GM12878 (cell line): ENCODE measurements around the gene STX8. TPM values are rescaled to one million over a fixed set of nuclear protein-coding genes. Genes with fewer than 3 reads are reported as not detected.
"Not testable (repeated sequence)": the region's sequence is repeated elsewhere in the genome, so short reads cannot be mapped to it uniquely, and the experiment has no call there.

Source experiments
- ATAC-seq: fragments of 200-7000 bp; cut with Tn5 transposase; 3 replicates; pipeline ENCODE4 v1.9.1; 2020; ENCODE audit warnings: mild to moderate bottlenecking, moderate library complexity
- BruUV-seq: library from RNA; stranded (reverse); fragments of 400-500 nt; replicated peaks from 2 replicates; lab custom pipeline; 2021; lab: Mats Ljungman, UMichigan
- CTCF ChIA-PET: fragments of 300-600 bp; sonication (Branson Sonifier 250); formaldehyde crosslinking; extraction: SDS; loops from one replicate; lab custom pipeline; 2021; ENCODE audit warnings: inconsistent platforms; lab: Yijun Ruan, JAX
- POLR2A ChIA-PET: fragments of 350-600 bp; formaldehyde crosslinking; extraction: SDS; loops from one replicate; lab custom pipeline; 2021; ENCODE audit warnings: inconsistent platforms; lab: Charles Lee
- RAD21 ChIA-PET: fragments of 300-600 bp; sonication (Branson Sonifier 250); formaldehyde crosslinking; loops from one replicate; lab custom pipeline; 2023; ENCODE audit warnings: antibody characterized with exemption; ENCODE audit not compliant: unreplicated experiment; lab: Charles Lee
- SMC1A ChIA-PET: fragments of 300-600 bp; sonication (Branson Sonifier 250); formaldehyde crosslinking; loops from one replicate; lab custom pipeline; 2023; ENCODE audit not compliant: unreplicated experiment, uncharacterized antibody; lab: Charles Lee
- DNase-seq: peaks from one replicate; pipeline ENCODE4 v3.0.0-alpha.2; 2011; ENCODE audit warnings: low read depth, low spot score
- FAIRE-seq: peaks from 3 replicates; lab custom pipeline; 2011; peaks lifted over from hg19 to GRCh38; lab: Jason Lieb, UNC
- H2AFZ ChIP-seq: 2 replicates; pipeline ENCODE4 v1.6.0; 2011; ENCODE audit warnings: low read depth, low read length, control low read depth; ENCODE audit not compliant: control insufficient read depth
- H3K27ac ChIP-seq: 2 replicates; pipeline ENCODE4 v1.5.1; 2011; ENCODE audit warnings: control low read depth; ENCODE audit not compliant: control insufficient read depth, insufficient read depth
- H3K27me3 ChIP-seq, 2 experiments: replicated peaks in 1 of 2; 2 replicates each; pipeline versions ENCODE4 v1.6.0 to v1.6.1; 2011; ENCODE audit warnings: low read length in 1 of 2; ENCODE audit not compliant: control insufficient read depth in 2 of 2, insufficient read depth in 2 of 2
- H3K36me3 ChIP-seq, 2 experiments: 2 replicates each; pipeline ENCODE4 v1.5.1; 2011; ENCODE audit warnings: low read length in 1 of 2; ENCODE audit not compliant: control insufficient read depth in 2 of 2, insufficient read depth in 2 of 2
- H3K4me1 ChIP-seq: 2 replicates; pipeline ENCODE4 v1.6.1; 2011; ENCODE audit warnings: mild to moderate bottlenecking, low read length, moderate library complexity, mixed read lengths; ENCODE audit not compliant: control insufficient read depth, insufficient read depth
- H3K4me2 ChIP-seq: 2 replicates; pipeline ENCODE4 v1.6.0; 2011; ENCODE audit warnings: control low read depth; ENCODE audit not compliant: control insufficient read depth, insufficient read depth
- H3K4me3 ChIP-seq: fragments of 200-600 bp; sonication (generic); 2 replicates; pipeline ENCODE4 v1.5.1; 2016
- H3K79me2 ChIP-seq: 2 replicates; pipeline ENCODE4 v1.6.0; 2011; ENCODE audit warnings: low read length; ENCODE audit not compliant: control insufficient read depth, insufficient read depth
- H3K9ac ChIP-seq: 2 replicates; pipeline ENCODE4 v1.8.0; 2011; ENCODE audit warnings: low read length, control low read depth, mixed read lengths; ENCODE audit not compliant: control insufficient read depth, insufficient read depth
- H3K9me3 ChIP-seq: replicated peaks from 3 replicates; pipeline ENCODE4 v1.5.1; 2011; ENCODE audit warnings: mild to moderate bottlenecking, low read length; ENCODE audit not compliant: control insufficient read depth, insufficient read depth
- H4K20me1 ChIP-seq: 2 replicates; pipeline ENCODE4 v1.6.0; 2011; ENCODE audit not compliant: control insufficient read depth, insufficient read depth
- BRCA1 ChIP-seq: IDR thresholded peaks from 2 replicates; pipeline ENCODE4 v1.6.1; 2011; ENCODE audit warnings: low read depth, low read length, improper control_type of control experiment
- IKZF1 ChIP-seq: fragments of 450-650 bp; conservative IDR thresholded peaks from 2 replicates; pipeline ENCODE4 v1.6.1; 2017; ENCODE audit warnings: antibody characterized with exemption, mild to moderate bottlenecking
- IRF5 ChIP-seq: fragments of 450-650 bp; IDR thresholded peaks from 2 replicates; pipeline ENCODE4 v1.6.1; 2017; ENCODE audit warnings: borderline replicate concordance
- NR2F1 ChIP-seq: fragments of 450-650 bp; conservative IDR thresholded peaks from 2 replicates; pipeline ENCODE4 v1.6.1; 2017; ENCODE audit warnings: mild to moderate bottlenecking
- POU2F2 ChIP-seq: IDR thresholded peaks from 3 replicates; pipeline ENCODE4 v1.6.1; 2011; ENCODE audit warnings: low read depth, mild to moderate bottlenecking, low read length, borderline replicate concordance
- TCF12 ChIP-seq: IDR thresholded peaks from 2 replicates; pipeline ENCODE4 v1.6.1; 2011; ENCODE audit warnings: low read depth, mild to moderate bottlenecking, low read length
- USF2 ChIP-seq: IDR thresholded peaks from 2 replicates; pipeline ENCODE4 v1.6.1; 2011; ENCODE audit warnings: low read depth, low read length, improper control_type of control experiment, borderline replicate concordance
- WRNIP1 ChIP-seq: IDR thresholded peaks from 2 replicates; pipeline ENCODE4 v1.6.1; 2011; ENCODE audit warnings: low read depth, low read length, improper control_type of control experiment, borderline replicate concordance
- WGBS: methylation state at CpG from one replicate; pipeline ENCODE4 v1.1.6; 2016; ENCODE audit warnings: low lambda C conversion rate; ENCODE audit not compliant: insufficient replicate concordance, insufficient coverage; ENCODE audit errors: missing lambda C conversion rate; 5-methylcytosine and 5-hydroxymethylcytosine counted together
- in situ Hi-C: fragments of 300-500 bp; cut with MboI; formaldehyde crosslinking; loops from 9 replicates; pipeline ENCODE4 v1.14.3; 2018; ENCODE audit warnings: mixed read lengths
- intact Hi-C: fragments of 100-400 bp; cut with micrococcal nuclease; formaldehyde crosslinking; loops from one replicate; pipeline ENCODE4 v1.14.2; 2022; ENCODE audit not compliant: unreplicated experiment
- polyA plus RNA-seq, 11 experiments: library from polyadenylated mRNA; depleted of rRNA in 4 of 11; unstranded in 6 of 11; stranded (reverse) in 5 of 11; fragments of >200 nt; fragmentation: Nextera tagmentation in 4 of 11; fragmentation: Illumina TruSeq in 1 of 11; extraction: Ambion mirVana in 4 of 11; extraction: Trizol in 1 of 11; gene quantifications; 1 replicate in 1 of 11; 2 replicates in 10 of 11; pipeline versions ENCODE4 v1.2.1 to v1.2.3, GENCODE V29; 2011 to 2016; ENCODE audit warnings: inconsistent platforms in 2 of 11, missing spikeins in 2 of 11, low read depth in 1 of 11
- total RNA-seq, 4 experiments: library from RNA; depleted of rRNA in 3 of 4; stranded (reverse); fragments of >200 nt in 3 of 4; fragmentation: Illumina TruSeq in 1 of 4; extraction: Trizol in 1 of 4; gene quantifications; 2 replicates each; pipeline versions ENCODE4 v1.2.1 to v1.2.3, GENCODE V29; 2013 to 2021

Gene STX8
- total and polyA plus RNA-seq, 10 of the 15 experiments (the other 5 are each of a cell fraction or from before 2014, with no cell fraction given): 47.9 to 151 (median 72.9) TPM

GRCh38 chr17:9456330-9456729, 119.3 kb downstream of the STX8 start:
- BruUV-seq: no TSS peak
- Histone ChIP-seq H3K9ac (no peak overlapping the region), H3K27me3 (no peaks in the 10 kb centered on the region), H3K36me3 (no peaks in the 10 kb centered on the region; a peak in 1 of 4 replicates), H3K27ac (no peak overlapping the region), H3K4me1 (peaks cover 3% of the 10 kb centered on the region; the same call in 1 of the 2 replicates), H2AFZ (no peak overlapping the region), H3K9me3 (no peaks in the 10 kb centered on the region), H3K79me2 (no peaks in the 10 kb centered on the region), H3K4me3 (no peak overlapping the region), H4K20me1 (no peaks in the 10 kb centered on the region), H3K4me2 (no peak overlapping the region)
- ATAC-seq (peak; percentile 84), DNase-seq (no peak), FAIRE-seq (peak; percentile 13)
- ChIA-PET SMC1A (no interaction called here), CTCF (no interaction called here), RAD21 (no interaction called here), POLR2A (no interaction called here)
- TF ChIP-seq TCF12 (0 out of 2 replicates have a peak, but pooled peaks have one; percentile 30), WRNIP1 (no peak), USF2 (no peak), NR2F1 (peak; percentile 86)
- in situ Hi-C loops: no loop called here
- intact Hi-C loops: no loop called here
- WGBS: 95% methylated on average over 1 of the region's 1 CpG

DNA sequence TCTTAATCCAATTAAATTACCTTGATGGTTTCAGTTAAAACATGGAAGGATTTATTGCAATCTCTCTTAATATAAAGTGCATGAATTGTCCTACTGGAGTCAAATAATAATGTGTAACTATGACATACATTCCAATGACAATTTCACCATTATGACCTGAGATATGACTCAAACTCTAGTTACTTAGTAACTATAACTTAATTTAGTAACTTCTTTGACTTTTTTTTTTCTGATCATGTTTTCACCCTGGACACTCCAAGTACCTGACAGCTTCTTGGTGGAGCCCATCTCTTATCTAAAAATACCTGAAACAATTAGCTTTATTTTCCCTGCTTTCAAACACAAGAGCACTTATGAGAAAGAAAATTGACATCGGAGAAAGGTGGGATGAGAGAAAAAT, 123.7 kb downstream of the STX8 start:
- POLR2A ChIA-PET: interaction anchor here (0.6 kb wide), 1 partner anchor 14 kb away, joined by 3 read pairs; no protein-coding TSS in a partner anchor

GRCh38 chr17:9447298-9447697, 128.3 kb downstream of the STX8 start:
- H3K4me1 ChIP-seq, H3K27me3 ChIP-seq, intact Hi-C loops, H4K20me1 ChIP-seq, RAD21 ChIA-PET, H3K9me3 ChIP-seq, ATAC-seq, DNase-seq, FAIRE-seq, in situ Hi-C loops, H3K36me3 ChIP-seq, POLR2A ChIA-PET, H3K4me3 ChIP-seq, H3K27ac ChIP-seq, H3K9ac ChIP-seq, SMC1A ChIA-PET, H3K79me2 ChIP-seq, CTCF ChIA-PET, H3K4me2 ChIP-seq, H2AFZ ChIP-seq, BruUV-seq: not testable (repeated sequence)
- WGBS: 87% methylated on average over 6 of the region's 6 CpGs

More for the DNA sequence above, 123.7 kb downstream of the STX8 start:
- WGBS: 100% methylated on average over 1 of the region's 1 CpG
- no peak for ATAC-seq
- ChIA-PET SMC1A (no interaction called here), CTCF (interaction anchor here (0.9 kb wide), 1 partner anchor 12 kb away, joined by 4 read pairs; no protein-coding TSS in a partner anchor), RAD21 (no interaction called here)
- TF ChIP-seq BRCA1 (no peak), IRF5 (no peak), IKZF1 (no peak), POU2F2 (no peak)
- in situ Hi-C loops: no loop called here
- Histone ChIP-seq H3K9me3 (no peaks in the 10 kb centered on the region; the same call in 2 of the 3 replicates), H4K20me1 (no peaks in the 10 kb centered on the region), H3K4me2 (no peak overlapping the region), H3K4me1 (peaks cover 3% of the 10 kb centered on the region; the same call in 1 of the 2 replicates), H2AFZ (no peak overlapping the region), H3K9ac (no peak overlapping the region), H3K36me3 (no peaks in the 10 kb centered on the region), H3K27me3 (no peaks in the 10 kb centered on the region), H3K4me3 (no peak overlapping the region), H3K27ac (no peak overlapping the region), H3K79me2 (no peaks in the 10 kb centered on the region)
- intact Hi-C loops: no loop called here
- no peak for DNase-seq
- BruUV-seq: no TSS peak
- FAIRE-seq: no peak
